LHCN-M2 (cell line): Measurements from ENCODE around the gene TEAD2. TPM values are rescaled to one million over a fixed set of nuclear protein-coding genes. Genes with fewer than 3 reads are reported as not detected.

ENCODE experiments used
- DNase-seq: peaks from one replicate; pipeline ENCODE4 v3.0.0-alpha.2; 2012; ENCODE audit warnings: low read depth
- total RNA-seq: library from RNA; depleted of rRNA; stranded (reverse); fragments of >200 nt; gene quantifications from 2 replicates; pipeline ENCODE4 v1.2.3, GENCODE V29; 2014

Gene TEAD2
- total RNA-seq, 1 experiment from 2014 or later: 39.4 TPM

GRCh38 chr19:49348305-49349189 lies 13.7 kb downstream of the TEAD2 start:
- no peak for DNase-seq

GRCh38 chr19:49347835-49348234 lies 14.4 kb downstream of the TEAD2 start:
- peak; percentile 65 for DNase-seq

- DNase-seq: no peak
Measured at GRCh38 chr19:49347191-49347590, 15.0 kb downstream of the TEAD2 start.

GRCh38 chr19:49344505-49345423 lies 17.5 kb downstream of the TEAD2 start:
- DNase-seq: no peak

GRCh38 chr19:49343123-49343522 lies 19.1 kb downstream of the TEAD2 start:
- no peak for DNase-seq

GRCh38 chr19:49342291-49342721 lies 19.9 kb downstream of the TEAD2 start:
- no peak for DNase-seq

- no peak for DNase-seq
Measured at GRCh38 chr19:49340865-49341718, 21.1 kb downstream of the TEAD2 start.

GRCh38 chr19:49340069-49340864 lies 21.9 kb downstream of the TEAD2 start:
- no peak for DNase-seq

GRCh38 chr19:49339301-49340068 lies 22.7 kb downstream of the TEAD2 start:
- no peak for DNase-seq

- no peak for DNase-seq
Measured at GRCh38 chr19:49338691-49339300, 23.4 kb downstream of the TEAD2 start.

GRCh38 chr19:49338023-49338677 lies 24.1 kb downstream of the TEAD2 start:
- DNase-seq: no peak

GRCh38 chr19:49337267-49338022 lies 24.8 kb downstream of the TEAD2 start:
- no peak for DNase-seq

GRCh38 chr19:49336482-49337266 lies 25.5 kb downstream of the TEAD2 start:
- no peak for DNase-seq

GRCh38 chr19:49335784-49336481 lies 26.3 kb downstream of the TEAD2 start:
- no peak for DNase-seq

GRCh38 chr19:49335071-49335783 lies 27.0 kb downstream of the TEAD2 start, which contains the start of gene CD37:
Gene CD37, plus strand, starts transcription at chr19:49335406. Its CDS starts 135 bp downstream, at chr19:49335541.
- no peak for DNase-seq

- no peak for DNase-seq
Measured at GRCh38 chr19:49333811-49334288, 28.4 kb downstream of the TEAD2 start.
